ENCODE data around the gene TACC2. TPM values are rescaled to one million over a fixed set of nuclear protein-coding genes. Genes with fewer than 3 reads are reported as not detected.
A peak's percentile ranks its signal among the peaks of the same experiment; 100 is the strongest.

The TACC2 gene
- total RNA-seq, 4 donors from 2014 or later = 191 to 400 (median 261) TPM

GRCh38 chr10:122042836-122043235 lies 53.9 kb downstream of the TACC2 start:
- DNase-seq (ENCODE audit: low spot score in 2 of 2) = no peak
- intact Hi-C loops (cut with DNase I; ENCODE audit: low total_unique reads) = no loop called here
- WGBS, 2 donors = 90 to 96% methylated on average over 1 of the region's 1 CpG
- no peak overlapping the region for H3K4me3 ChIP-seq (ENCODE audit: low read depth, poor library complexity, severe bottlenecking)
- no peak for TF ChIP-seq POLR2A (IDR thresholded peaks at IDR 0.05)
- no peak for TF ChIP-seq CTCF (IDR thresholded peaks at IDR 0.05)

- no peak for DNase-seq (ENCODE audit: low spot score in 2 of 2)
These were observed 55.2 kb downstream of the TACC2 start for GRCh38 chr10:122044045-122044661.

GRCh38 chr10:122044713-122045112 lies 55.8 kb downstream of the TACC2 start:
- DNase-seq (ENCODE audit: low spot score in 2 of 2) = peak in 1 of 2 donors; percentile 55
- WGBS, 2 donors = 33 to 38% methylated on average over 9 of the region's 9 CpGs
- H3K4me3 ChIP-seq (ENCODE audit: low read depth, poor library complexity, severe bottlenecking) = no peak overlapping the region
- intact Hi-C loops (cut with DNase I; ENCODE audit: low total_unique reads) = no loop called here
- TF ChIP-seq CTCF (IDR thresholded peaks at IDR 0.05) = no peak
- no peak for TF ChIP-seq POLR2A (IDR thresholded peaks at IDR 0.05)

More at GRCh38 chr10:122044045-122044661, 55.2 kb downstream of the TACC2 start:
- intact Hi-C loops (cut with DNase I; ENCODE audit: low total_unique reads) = no loop called here
- TF ChIP-seq CTCF (IDR thresholded peaks at IDR 0.05) = no peak
- no peak for TF ChIP-seq POLR2A (IDR thresholded peaks at IDR 0.05)
- no peak overlapping the region for H3K4me3 ChIP-seq (ENCODE audit: low read depth, poor library complexity, severe bottlenecking)
- 64% methylated on average over 13 of the region's 13 CpGs for WGBS, 2 donors

- H3K4me3 ChIP-seq (ENCODE audit: low read depth, poor library complexity, severe bottlenecking) = no peak overlapping the region
- no peak for DNase-seq (ENCODE audit: low spot score in 2 of 2)
- TF ChIP-seq POLR2A (IDR thresholded peaks at IDR 0.05) (no peak), CTCF (IDR thresholded peaks at IDR 0.05) (no peak)
- intact Hi-C loops (cut with DNase I; ENCODE audit: low total_unique reads) = no loop called here
- WGBS, 2 donors = 88 to 91% methylated on average over 5 of the region's 5 CpGs
These were observed 56.2 kb downstream of the TACC2 start for GRCh38 chr10:122045212-122045611.

- intact Hi-C loops (cut with DNase I; ENCODE audit: low total_unique reads) = no loop called here
- no peak for DNase-seq (ENCODE audit: low spot score in 2 of 2)
These were observed 58.6 kb downstream of the TACC2 start for GRCh38 chr10:122047560-122047959.

More at GRCh38 chr10:122047560-122047959, 58.6 kb downstream of the TACC2 start:
- TF ChIP-seq POLR2A (IDR thresholded peaks at IDR 0.05) = no peak
- TF ChIP-seq CTCF (IDR thresholded peaks at IDR 0.05) = no peak
- 80 to 88% methylated on average over 3 of the region's 3 CpGs for WGBS, 2 donors
- no peak overlapping the region for H3K4me3 ChIP-seq (ENCODE audit: low read depth, poor library complexity, severe bottlenecking)

All from lower leg skin (tissue), 4 donors.